Measurements from ENCODE around the gene PTPRK.

Gene PTPRK

DNA sequence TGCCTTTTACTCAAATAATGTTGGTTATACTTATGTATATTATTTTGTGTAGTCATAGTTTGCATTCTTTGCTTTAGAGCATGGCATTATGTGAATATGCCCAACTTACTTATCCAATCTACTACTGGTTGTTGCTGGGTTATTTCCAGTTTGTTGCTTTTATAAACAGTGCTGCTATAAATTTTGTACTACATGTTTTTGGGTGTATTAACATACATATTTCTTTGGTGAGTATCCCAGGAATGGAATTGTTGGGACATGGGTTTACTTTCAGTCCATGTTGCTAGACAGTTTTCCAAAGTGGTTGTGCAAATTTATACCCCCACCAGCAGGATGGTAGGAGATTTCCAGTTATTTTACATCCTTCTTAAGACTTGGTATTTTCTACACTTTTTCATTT is 462.5 kb downstream of the PTPRK start:
- no peak for DNase-seq

DNA sequence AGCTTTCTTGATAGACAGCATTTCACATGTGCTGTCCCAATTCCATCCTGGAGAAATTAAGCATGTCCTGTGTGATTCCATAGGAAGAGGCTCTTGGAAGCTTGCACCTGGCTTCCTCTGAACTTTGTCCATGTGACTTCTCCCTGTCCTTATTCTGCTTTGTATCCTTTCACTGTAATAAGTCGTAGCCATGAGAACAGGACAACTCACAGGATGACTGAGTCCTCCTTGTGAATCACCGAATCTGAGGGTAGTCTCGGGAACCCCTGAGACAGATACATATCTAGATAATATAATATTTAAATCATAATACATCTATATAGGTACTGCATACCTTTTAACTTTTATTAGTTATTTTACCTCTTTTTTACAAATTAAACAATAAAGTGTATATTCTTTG is 462.9 kb downstream of the PTPRK start:
- no peak for DNase-seq

DNA sequence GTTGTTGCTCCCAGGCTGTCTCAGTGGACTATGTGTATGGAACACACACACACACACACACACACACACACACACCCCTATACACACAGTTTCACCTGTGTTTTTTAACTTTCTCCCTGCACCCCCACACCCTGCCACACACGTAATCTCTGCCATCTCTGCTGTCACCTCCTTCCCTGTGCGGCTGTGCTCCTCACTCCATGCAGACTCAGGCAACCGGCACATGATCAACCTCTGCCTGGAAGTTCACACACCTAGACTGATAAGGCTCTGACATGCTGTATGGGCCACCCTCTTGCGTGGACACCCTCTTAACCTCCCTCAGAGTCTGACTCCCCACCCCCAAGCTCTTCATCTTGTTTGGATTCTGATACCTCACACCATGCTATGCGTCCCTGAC is 467.3 kb downstream of the PTPRK start:
- DNase-seq: no peak

DNA sequence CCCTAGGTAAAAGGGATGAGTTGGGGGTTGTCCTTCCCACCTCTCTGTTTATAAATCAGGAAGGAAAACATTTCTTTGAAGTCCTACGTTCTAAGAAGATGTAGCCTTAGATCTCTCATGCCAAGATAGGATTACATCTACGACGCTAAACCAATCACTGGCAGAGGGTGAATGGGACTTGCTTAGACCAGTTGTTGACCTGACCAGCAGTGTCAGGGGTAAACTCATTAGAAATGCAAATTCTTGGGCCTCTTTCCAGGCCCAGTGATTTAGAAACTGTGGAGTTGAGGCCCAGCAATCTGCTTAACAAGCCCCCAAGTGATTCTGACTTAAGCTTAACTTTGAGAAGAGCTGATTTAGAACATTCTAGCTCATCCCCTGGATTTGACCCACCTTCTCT is 472.4 kb downstream of the PTPRK start:
- DNase-seq: no peak

DNA sequence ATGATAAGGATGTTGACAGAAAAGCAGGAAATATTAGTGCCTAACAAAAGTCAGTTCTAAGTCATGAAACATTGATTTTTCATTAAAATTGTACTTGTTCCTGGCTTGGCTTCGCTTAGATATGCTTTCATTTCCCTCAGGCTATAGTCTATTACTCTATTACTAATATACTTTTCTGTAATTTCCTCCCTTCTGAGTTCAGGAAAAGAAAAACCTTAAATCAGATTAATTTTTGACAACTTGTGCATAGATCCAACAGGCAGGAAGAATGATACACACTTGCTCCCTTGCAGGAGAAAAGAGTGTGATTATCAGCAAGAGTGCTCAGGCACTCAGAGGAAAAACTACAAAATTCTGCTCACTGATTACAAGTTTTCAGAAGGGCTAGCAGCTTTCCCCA is 474.4 kb downstream of the PTPRK start:
- no peak for DNase-seq

DNA sequence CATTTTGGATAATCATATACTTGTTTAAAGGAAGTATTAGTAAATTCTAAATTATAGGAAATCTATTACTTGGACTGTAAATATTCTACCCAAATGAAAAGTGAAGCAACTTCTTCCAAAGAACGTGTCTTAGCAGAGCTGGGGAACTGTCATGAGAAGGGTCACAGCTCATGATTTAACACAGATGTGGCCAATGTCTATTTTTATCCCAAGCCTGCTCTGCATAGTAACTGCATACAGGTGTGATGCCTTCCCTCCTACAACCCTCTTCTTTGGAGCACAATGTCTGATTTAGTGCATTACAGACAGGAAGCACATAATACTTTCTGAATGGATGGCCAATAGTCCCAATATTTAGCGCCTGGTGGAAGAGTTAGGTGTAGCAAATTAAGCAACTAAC is 480.9 kb downstream of the PTPRK start:
- DNase-seq: no peak

DNA sequence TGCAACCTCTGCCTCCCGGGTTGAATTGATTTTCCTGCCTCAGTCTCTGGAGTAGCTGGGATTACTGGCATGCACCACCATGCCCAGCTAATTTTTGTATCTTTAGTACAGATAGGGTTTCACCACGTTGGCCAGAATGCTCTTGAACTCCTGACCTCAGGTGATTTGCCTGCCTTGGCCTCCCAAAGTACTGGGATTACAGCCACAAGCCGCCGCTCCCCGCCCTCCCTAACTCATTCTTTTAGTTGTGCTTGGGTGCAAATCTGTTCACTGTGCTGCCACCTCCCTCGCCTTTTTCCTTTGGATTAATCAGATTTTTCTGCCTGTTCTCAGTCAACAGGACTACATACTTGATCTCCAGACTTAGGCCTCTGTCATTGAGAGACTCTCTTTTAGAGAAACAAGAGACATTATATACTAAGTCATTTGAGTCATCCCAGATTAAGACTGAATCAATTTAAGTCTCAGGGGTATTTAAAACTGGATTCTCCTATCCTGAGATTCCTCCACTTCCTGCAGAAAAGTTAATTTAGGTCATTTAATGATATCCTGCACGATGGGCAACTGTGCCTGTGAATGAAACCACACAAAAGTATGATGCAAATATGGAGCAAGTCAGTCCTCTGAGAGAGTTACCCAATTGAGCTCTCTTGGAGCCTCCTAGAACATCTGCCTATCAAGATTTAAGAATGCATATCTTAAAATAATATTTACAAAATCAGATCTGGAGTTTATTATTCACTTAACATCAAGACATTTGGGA is 483.4 kb downstream of the PTPRK start:
- no peak for DNase-seq

DNA sequence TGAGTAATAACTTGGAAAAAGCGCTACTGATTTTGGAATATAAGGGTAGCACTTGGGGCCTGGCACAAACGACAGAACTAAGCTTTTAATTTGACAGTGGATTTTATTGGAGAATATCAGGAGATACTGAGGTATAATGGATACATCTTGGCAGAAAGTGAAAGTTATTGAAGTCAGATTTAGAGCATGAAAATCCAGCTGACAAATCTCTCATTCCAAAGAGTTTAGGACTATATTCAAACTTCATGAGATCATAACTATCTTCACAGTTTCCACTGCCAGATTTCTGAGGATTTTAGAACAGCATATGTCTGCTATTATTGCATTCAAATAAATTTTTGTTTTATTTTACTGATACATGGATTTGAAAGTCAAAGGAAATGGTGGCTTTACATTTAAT is 487.2 kb downstream of the PTPRK start:
- DNase-seq: no peak

DNA sequence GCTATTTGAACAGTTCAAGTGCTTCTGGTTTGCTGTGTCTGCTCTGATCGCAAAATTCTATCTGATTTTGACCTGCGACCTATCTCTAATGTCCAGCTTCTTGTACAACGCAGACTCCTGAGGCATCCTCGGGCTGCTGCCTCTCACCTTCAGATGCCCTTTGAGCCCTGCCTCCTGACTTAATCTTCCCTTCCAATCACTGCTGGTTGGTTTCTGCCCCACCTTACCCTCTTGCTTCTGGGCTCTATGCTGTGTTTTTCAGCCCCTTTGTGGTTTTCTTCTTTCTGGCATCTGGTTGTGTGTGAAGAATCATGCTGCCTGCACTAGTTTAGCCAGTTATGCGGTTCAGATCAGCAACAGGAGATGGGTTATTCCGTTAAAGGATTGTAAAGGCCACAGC is 488.4 kb downstream of the PTPRK start:
- DNase-seq: no peak

DNA sequence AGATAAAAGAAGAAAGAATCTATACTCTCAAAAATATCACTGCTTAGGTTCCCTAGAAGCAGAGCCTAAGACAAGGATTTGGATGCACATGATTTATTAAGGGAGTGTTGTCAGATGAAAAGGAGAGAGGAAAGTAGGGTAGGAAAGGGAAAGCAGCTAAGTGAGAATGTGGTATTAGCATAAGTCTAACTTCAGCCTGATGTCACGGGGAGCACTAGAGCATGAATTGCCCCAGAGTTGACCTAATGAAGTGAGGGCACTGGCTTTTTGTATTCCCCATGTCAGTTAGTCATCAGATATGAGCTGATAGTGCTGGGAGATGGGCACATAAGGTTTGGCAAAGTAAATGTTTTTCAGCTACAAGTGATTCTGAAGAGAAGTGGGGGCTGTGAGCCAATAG is 490.6 kb downstream of the PTPRK start:
- DNase-seq: no peak

DNA sequence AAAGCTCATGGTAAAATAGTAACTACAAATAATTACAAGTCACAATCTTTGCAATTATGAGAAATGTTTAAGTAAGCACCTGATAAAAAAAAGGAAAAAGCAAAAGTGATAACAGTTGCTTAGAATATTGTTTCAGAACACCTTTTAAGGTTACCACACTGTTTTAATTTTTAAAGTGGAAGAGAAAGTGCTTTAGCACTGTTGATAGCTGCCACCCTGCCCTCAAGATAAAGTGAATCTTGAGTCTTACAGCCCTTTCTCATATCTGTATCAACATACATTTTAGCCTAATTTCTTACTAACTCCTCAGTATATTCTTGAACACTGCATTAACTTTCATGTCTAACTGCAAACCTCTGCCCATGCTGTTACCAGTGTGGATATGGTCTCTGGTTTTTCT is 492.2 kb downstream of the PTPRK start:
- DNase-seq: no peak

DNA sequence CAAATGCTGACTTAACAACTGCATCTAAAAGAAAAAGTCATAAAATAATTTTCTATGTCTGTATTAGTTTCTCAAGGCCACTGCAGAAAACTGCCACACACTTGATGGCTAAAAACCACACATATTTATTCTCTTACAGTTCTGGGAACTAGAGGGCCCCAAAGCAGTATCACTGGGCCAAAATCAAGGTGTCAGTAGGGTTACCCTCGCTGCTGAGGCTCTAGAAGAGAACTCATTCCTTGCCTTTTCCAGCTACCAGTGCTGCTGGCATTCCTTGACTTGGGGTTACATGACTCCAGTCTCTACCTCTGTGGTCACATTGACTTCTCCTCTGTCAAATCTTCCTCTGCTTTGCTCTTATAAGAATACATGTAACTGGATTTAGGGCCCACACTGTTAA is 494.9 kb downstream of the PTPRK start:
- no peak for DNase-seq

DNA sequence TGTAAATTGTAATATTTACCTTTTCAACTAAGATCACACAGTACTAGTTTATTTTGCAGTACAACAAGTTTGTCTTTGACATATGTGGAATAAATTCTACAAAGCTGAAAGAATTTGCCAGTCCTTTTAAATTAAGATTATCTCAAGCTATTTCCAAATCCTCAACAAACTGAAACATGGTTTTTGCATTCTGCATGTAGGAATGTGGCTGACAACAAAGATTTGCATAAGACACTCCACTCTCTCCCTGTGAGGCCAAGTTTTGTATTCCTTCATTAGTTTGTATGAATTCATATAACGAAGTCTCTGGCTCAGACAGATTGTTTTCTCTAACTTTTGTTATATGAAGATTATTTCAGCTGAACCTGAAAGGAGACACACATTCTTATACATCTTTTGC is 495.4 kb downstream of the PTPRK start:
- DNase-seq: no peak

DNA sequence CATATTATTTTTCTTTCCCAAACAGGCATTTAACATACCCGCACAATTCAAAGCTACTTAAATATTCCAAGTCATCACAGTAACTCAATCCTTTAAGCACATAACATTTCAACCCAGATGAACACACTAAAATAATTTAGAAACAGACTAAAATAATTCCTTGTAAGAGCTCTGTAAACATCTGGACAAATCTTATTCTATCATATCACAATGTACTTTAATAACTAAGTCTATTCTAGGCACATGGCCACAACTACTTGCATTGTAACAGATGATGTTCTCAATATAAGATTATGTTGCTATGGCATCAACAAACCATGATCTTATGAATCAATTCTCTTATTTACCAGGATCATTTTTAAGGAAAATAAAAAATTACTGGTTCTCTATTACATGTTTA is 496.4 kb downstream of the PTPRK start:
- DNase-seq: no peak

DNA sequence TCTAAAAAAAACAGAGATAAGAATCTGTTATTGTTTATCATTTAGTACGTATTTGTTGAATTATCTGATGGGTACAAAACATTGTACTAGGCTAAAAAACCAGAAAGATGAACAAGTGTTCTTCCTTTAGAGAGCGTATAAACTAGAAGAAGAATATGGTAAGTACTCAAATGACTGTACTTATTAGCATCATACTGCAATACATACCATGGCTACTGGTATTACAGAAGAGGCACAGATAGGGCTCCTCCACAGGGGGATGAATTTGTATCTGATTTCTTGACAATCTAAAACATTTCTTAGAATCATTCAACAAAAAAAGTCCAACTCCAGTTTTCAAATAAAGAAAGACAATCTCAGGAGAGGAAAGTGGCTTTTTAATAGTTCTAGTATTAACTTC is 501.6 kb downstream of the PTPRK start:
- no peak for DNase-seq

DNA sequence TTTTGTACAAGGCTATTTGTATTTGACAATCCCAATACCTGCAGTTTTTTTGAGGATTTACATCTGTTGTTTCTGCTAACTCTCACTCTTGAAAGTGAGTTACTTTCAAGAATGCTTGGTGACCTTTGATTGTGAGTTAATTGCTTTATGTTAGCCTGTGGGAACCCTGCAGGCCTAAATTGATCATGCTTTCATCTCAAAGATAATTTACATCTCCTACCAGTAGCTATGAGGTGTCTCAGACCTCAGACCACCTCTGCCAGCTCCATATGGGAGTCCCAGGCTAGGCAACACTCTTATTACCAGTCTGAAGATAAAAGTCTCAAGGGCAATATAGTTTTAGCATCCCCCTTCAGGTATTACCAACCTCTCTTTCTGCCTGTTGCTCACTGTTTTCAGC is 503.1 kb downstream of the PTPRK start:
- no peak for DNase-seq

DNA sequence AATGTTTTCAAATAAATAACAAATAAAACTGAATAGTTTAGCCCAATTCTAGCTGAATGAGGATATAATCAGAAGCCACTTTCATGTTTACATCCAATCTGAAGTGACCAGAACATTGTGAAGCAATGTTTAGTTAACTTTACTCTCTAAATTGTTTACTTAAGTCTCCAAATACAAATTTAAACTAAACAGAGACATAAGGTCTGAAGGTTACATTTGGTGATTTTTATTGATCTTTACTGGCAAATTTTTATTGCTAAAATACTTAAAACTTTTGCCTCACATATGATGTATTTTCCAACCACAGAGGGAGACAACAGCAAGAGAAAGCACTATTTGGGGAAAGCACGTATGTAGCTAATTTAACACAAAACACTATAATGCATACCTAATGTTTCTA is 512.7 kb downstream of the PTPRK start:
- DNase-seq: no peak

DNA sequence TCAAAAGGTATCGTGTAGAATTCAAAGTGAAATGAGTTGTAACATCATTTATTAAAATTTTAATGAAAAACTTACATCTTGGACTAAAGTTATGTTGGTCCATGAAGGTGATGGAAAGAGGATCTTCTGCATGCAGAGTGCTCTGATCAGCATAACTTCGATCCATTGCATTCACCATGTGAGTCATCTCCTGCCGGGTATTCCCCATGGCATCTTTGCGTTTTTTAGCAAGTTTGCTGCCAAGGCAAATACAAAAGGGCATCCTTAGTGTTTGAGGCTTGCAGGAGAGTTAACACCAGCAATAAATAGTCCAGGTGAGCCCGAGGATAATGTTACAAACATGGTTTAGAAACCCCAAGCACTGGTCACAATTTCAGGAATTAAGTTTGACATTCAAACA is 515.4 kb downstream of the PTPRK start:
- no peak for DNase-seq

DNA sequence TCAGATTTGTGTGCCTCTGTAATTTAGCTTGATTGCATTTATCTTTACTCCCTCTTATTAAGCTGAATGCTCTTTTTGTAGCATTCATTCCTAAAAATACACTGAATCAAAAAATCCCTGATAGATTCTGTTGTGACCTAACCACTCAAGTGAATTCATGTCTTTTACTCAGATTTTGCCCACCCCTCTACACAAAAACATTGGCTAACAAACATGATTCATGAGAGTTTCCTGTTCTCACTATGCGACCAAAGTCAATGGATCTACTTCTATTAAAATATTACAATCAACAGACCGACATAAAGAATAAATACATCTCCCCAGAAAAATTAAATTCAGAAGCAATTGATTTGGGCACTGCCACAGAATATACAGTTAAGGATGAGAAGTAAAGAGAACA is 520.0 kb downstream of the PTPRK start:
- no peak for DNase-seq

DNA sequence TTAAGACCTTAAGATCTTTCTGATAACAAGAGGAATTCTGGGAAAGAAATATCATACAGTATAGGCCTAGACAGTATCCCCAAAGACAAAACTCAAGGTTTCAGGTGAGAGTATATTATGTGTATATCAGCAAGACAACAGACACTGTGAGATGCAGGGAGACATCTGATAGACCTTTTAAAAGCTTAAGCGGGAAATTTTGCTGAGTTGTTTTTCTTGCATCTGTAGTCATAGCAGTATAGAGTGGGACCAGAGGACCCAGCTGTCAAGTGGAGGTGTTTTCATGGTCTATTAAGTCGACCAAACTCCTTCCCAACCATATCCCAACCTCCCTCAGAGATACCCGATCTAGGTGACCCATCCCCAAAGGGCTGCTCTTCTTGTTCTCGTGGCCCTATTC is 521.4 kb downstream of the PTPRK start:
- no peak for DNase-seq

DNA sequence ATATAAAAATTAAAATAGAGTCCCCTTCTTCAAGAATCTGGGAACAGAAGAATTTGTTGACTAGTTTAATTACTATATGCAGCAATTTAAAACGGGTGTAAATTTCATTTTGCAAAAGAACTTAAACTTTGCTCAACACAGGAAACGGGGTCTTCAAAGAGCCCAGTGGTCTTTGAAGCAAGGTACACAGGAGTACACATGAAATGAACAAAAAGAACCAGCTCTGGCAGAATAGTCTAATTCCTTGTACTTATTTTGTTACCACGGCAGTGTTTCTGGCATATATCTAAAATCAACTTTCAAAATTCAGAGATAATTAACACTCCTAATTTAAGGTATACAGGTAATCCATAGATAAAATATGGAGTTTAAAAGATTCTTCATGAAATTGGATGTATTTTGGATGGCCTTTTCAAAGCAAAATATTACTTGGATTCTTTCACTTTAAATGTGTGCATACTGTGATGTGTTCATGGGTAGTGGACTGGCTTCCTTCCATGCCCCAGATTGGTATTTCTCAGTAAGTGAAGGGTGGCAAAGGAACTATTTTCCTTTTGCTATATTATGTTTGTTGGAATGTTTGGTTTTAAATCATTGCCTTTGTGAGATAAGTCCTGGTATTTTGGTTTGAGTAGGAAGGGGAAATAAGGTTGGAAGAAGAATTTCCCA is 522.8 kb downstream of the PTPRK start:
- no peak for DNase-seq

DNA sequence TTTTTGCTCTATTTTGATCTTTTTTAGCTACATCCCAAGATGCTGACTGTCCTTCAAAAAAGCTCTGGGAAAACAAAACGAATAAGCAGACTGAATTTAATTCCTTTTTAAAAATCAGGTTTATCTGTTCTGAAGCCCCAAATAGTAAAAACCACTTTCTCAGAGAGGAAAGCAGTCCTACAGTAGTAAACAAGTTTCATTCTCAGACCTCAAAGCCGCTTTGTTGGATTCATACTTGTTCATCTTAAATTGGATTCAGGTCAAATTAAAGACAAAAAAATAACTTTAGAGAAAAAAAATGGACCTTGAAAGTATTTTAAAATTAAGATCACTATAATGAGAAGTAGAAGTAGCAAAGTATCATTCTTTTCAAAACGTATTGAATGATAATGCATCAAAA is 523.5 kb downstream of the PTPRK start:
- DNase-seq: no peak

DNA sequence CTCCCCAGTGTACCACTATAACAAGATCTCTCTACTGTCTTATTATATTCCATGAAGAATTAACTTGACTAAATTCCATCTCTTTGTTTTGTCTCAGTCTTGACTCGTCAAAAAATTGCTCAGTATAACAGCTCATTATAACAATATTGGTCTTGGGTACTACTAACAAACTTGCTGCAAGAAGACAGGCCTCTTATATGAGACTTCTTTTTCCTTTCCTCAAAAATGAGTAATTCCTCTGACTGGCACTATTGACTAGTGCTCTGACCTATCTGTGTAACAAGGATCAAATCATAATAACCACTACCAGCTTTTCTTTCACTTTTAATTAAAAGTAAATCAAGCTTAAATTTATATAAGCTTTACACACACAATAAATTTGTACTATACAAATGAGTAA is 528.3 kb downstream of the PTPRK start:
- DNase-seq: no peak

DNA sequence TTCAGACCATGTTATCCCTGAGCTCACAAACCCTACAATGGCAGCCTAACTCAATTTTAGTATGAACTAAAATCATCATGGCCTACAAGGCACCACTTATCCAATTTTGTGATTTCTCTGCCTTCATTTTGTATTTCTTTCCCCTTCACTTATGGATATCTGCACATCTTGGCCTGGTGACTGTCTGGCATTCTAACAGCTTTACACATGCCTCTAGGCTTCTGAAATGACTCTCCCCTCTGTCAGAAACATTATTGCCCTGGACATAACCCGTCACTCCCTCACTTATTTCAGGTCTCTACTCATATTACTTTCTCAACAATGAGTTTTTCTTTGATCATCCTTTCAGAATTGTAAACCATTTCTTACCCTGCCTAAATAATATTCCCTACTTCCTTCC is 530.3 kb downstream of the PTPRK start:
- no peak for DNase-seq

DNA sequence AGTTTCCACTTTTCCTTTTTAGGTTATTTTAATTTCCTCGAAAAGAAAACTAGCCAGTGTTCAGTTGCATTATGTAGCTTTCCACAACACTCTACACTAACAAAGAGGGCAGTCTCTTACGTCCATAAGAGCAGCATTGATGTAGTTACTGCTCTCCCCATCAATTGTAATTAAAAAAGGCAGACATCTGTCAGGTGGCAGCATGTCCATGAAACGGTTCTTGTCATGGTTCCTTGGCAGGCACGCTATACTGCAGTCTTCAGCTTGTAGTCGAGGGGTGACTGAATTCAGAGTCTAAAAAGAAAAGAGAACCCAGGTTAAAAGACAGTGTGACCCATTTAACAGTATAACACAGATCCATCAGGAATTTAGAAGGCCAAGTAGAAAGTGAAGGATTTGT is 539.4 kb downstream of the PTPRK start:
- no peak for DNase-seq

Data from inflammatory macrophage treated with lipopolysaccharide for 4 hours (primary cell).